Cardiac septum (tissue), 1 donor: ENCODE measurements around the gene SF3A2. TPM values are rescaled to one million over a fixed set of nuclear protein-coding genes. Genes with fewer than 3 reads are reported as not detected.
A peak's percentile ranks its signal among the peaks of the same experiment; 100 is the strongest.

Experiments
- DNase-seq: peaks from one replicate; pipeline ENCODE4 v3.0.0-alpha.2; 2020; ENCODE audit warnings: low spot score
- intact Hi-C: fragments of 100-400 bp; cut with DNase I; formaldehyde crosslinking; loops from one replicate; pipeline ENCODE4 v1.14.0; 2022
- total RNA-seq: library from RNA; stranded (reverse); fragmentation: NEBNext Ultra II Directional; extraction: Animal tissue kit (Norgen Biotek cat#: 25700); gene quantifications from one replicate; pipeline ENCODE4 v1.2.1, GENCODE V29; 2021
- donor health status: DM: no; HTN: no; CAD: no.

The SF3A2 gene
- total RNA-seq, 1 donor from 2014 or later: 34.1 TPM

DNA sequence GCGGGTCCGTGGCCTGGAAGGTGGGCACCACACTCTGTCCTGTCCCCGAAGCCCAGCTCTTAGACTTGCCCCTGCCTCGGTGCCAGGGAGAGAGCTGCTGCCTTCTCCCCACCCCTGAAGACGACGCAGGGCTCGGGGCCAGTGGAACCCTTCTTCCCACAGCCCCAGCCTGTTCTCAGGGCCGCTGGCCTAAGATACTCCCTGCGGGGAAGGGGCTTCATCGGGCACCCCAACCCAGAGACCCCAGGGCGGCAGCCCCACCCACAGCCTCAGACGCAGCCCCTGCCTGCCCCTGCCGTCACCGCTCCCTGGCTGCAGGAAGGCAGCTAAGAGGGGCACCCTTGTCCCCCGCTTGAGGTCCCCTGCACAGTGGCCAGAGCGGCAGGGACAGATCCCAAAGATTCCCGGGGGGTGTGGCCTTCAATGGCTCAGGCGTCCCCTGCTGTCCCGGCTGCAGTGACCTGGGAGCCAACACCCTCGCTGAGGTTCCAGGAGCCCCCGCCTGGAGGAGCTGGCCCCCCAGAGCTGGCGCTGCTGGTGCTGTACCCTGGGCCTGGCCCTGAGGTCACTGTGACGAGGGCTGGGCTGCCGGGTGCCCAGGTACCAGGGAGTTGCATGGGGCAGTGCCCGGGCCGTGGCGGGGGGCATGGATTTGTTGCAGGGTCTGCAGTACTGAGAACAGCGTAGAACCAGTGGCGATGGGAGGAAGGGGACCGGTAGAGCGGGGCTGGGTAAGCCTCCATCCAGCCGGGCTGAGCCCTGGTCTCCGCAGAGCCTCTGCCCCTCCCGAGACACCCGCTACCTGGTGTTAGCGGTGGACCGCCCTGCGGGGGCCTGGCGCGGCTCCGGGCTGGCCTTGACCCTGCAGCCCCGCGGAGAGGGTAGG, 13.5 kb downstream of the SF3A2 start:
- intact Hi-C loops: no loop called here
- no peak for DNase-seq

DNA sequence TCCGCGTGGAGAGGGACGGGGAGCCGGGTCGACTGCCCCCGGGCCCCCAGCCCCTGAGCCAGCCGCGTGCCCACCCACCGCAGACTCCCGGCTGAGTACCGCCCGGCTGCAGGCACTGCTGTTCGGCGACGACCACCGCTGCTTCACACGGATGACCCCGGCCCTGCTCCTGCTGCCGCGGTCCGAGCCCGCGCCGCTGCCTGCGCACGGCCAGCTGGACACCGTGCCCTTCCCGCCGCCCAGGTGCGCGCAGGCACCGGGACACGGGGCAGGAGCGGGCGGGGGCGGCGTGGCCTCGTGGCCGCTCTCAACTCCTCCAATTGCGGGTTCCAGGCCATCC, 14.1 kb downstream of the SF3A2 start:
- DNase-seq: no peak
- intact Hi-C loops: no loop called here

DNA sequence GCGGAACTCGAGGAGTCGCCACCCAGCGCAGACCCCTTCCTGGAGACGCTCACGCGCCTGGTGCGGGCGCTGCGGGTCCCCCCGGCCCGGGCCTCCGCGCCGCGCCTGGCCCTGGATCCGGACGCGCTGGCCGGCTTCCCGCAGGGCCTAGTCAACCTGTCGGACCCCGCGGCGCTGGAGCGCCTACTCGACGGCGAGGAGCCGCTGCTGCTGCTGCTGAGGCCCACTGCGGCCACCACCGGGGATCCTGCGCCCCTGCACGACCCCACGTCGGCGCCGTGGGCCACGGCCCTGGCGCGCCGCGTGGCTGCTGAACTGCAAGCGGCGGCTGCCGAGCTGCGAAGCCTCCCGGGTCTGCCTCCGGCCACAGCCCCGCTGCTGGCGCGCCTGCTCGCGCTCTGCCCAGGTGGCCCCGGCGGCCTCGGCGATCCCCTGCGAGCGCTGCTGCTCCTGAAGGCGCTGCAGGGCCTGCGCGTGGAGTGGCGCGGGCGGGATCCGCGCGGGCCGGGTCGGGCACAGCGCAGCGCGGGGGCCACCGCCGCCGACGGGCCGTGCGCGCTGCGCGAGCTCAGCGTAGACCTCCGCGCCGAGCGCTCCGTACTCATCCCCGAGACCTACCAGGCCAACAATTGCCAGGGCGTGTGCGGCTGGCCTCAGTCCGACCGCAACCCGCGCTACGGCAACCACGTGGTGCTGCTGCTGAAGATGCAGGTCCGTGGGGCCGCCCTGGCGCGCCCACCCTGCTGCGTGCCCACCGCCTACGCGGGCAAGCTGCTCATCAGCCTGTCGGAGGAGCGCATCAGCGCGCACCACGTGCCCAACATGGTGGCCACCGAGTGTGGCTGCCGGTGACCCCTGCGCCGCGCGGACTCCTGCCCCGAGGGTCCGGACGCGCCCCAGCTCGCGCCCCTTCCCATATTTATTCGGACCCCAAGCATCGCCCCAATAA, 14.8 kb downstream of the SF3A2 start:
- DNase-seq: no peak

DNA sequence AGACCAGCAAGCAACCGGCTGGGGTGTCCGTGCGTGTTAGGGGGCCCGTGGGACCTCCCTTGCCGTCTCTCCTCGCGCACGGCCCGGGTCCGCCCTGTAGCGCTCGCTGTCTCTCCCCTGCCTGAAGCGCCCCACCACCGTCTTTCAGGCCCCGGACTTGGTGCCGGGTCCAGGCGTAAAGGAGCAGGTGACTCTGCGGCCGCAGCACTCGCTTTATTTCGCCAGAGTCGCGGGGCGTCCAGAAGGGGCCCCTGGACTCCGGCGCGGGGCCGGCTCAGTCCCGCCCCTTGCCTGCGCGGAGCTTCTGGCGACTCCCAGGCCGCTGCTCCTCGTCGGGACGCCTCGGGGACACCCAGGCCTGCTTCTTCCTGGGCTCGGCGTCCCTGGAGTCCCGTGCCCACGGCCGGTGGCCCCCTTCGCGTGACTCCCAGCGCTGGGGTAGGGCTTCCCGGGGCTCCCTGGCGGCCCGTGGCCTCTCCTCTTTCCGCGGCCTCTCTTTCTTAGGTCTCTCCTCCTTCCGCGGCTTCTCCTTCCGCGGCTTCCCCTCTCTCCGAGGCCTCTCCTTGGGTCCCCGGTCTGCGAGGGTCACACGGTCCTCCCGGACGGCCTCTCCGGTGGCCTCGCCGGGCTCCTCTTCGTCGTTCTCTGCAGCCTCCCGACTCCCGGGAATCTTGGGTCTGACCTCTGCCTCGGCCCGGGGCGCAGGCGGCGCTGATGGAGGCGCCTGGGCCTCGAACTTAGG, 15.6 kb downstream of the SF3A2 start:
- intact Hi-C loops: no loop called here
- no peak for DNase-seq

More for the DNA sequence above, 14.8 kb downstream of the SF3A2 start:
- intact Hi-C loops: no loop called here

DNA sequence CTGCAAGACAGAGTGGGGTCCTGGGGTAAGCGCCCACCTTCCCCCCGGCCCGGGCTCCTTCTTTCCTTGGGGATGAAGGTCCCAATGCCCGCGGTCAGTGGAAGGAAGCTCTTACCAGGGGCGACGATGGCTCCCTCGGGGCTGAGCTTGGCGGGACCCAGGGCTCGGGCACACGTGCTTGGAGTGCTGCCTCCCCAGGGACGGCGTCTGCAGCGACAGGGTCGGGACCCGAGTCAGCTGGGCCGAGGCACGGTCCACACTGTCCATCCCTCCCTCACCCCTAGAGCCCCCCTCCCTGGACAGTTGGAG, 16.1 kb downstream of the SF3A2 start:
- no peak for DNase-seq

DNA sequence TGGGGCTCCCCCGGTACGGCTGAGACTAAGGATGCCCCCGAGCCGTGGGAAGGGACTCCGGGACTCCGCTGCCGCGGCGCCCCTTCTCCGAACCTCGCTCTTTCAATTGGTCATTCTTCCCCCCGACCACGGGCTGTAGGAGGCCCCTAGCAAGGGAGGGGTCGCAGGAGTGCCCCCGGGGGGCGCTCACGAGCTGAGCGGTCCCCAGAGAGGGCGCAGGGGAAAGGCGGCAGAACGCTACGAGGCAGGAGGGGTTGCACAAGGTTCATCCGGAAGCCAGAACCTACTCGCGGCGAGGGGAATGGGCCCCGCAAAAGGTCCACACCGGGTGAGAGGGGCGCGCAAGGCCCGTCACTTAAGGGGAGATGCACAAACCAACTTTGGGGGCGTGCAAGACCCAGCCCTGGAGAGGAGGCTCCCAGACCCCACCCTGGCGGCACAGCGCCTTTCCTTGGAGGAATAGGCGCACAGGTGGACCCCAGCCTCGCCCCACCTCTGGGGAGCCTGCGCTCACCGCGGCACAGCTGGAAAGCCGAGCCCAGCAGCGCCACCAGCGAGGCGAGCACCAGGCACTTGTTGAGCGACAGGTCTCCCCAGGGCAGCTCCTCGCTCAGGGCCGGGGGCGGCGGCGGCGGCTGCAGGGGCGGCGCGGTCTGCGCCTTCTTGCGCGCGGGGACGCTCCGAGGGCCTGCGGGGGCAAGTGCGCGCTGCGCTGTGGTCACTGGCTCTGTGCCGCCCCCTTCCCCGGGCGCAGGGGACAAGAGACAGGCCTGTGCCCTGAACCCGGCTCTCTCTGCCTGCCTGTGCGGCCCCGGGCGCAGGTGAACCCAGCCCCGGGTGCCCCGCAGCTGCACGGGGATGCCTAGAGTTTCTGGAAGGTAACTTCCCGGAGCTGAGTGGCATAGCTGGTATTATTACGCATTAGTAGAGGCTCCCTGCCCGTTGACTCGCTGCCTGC, 16.8 kb downstream of the SF3A2 start:
- DNase-seq: no peak
- intact Hi-C loops: no loop called here

More for the DNA sequence above, 16.1 kb downstream of the SF3A2 start:
- intact Hi-C loops: no loop called here

DNA sequence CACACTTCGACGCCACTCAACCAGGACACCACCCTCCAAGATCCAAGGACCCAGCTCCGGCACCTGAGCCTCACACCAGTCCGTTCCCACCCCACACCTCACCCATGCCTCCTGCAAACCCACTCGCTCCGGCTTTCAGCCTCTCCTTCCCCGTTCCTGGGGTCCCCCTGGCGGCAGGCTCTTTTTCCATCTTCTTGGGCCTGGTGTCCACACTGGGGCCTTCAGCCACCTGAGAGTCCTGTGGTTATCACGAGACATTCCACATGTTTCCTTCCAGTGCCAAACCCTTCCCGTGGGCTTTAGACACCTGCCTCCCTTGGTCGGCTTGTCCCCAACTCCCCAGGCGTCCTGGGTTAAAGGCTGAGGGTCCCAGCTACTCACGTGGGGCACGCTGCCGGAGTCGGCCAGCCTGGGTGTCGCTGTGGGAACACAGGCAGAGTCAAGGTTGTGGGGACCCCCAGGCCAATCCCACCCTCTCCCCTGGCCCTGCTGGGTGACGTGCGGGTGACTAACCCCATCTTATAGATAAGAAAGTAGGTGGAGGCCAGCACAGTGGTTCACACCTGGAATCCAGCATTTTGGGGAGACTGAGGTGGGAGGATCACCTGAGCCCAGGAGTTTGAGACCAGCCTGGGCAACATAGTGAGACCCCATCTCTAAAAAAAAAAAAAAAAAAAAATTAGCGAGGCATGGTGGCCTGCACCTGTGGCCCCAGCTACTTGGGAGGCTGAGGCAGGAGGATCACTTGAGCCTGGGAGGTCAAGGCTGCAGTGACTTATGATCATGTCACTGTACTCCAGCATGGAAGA, 17.6 kb downstream of the SF3A2 start:
- intact Hi-C loops: no loop called here
- DNase-seq: no peak

DNA sequence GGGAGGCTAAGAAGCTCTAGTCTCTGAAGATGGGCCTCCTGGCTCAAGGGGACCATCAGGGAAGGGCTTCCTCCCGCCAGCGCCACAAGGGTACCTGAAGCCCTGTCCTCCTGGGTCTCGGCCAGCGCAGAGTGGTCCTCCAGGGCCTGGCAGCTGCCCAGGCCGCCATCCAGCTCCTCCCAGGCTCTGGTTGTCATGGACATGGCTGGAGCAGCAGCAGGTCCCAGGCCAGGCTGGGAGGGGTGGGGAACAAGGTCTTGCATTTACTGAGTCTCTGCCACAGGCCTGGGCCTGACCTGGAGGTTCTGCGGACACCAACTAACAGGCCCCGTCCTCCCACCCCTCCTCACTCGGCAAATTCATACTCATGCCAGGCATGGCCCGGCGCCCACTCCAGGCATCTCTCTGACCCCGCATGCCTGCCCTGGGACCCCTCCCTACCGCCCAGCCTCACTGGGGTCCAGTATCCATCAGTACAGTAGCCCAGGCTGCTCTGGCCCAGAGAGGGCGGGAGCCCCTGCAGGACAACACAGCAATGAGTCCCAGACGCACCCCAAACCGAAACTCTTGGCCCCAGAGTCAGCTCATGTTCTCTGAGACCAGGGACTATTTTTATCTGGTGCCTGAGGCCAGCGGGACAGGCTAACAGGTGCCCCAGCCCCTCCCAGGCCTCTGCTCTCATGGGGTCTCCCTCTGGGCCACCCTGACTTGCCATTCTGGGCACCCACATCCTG, 18.7 kb downstream of the SF3A2 start:
- no peak for DNase-seq
- intact Hi-C loops: no loop called here

DNA sequence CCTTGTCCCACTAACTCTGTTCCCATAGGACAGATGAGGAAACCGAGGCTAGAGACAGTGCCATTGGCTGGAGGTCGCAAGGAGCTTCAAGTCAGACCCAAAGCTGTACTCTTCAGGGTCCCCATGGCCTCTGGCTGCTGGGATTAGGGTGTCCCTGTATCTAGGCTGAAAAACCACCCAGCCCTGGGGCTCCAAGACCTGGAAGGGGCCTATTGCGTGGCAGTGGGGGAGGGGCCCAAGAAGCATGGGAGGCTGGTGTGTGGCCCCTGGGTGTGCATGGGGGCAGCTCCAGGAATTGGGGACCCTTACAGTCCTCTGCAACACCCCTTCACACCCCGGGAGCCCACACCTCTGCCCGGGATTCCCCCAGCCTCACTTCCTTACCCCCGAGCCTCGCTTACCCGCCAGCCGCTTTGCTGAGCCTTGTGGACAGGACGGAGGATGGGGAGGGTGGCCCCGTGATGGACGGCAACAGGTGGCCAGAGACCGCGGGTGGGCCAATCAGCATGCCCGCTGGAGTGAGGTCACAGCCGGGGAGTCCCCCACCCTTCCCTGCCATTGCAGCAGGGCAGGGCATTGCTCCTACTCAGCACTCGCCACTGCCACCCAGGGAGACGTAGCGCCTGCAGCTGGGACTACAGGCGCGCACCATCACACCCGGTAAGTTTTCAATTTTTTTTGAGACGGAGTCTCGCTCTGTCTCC, 19.5 kb downstream of the SF3A2 start, which contains the start of gene JSRP1:
Gene JSRP1 (minus strand): TSS at position 436 of the 704 bp plus-strand sequence. CDS start 1,103 bp downstream, outside the sequence.
- intact Hi-C loops: no loop called here
- no peak for DNase-seq

DNA sequence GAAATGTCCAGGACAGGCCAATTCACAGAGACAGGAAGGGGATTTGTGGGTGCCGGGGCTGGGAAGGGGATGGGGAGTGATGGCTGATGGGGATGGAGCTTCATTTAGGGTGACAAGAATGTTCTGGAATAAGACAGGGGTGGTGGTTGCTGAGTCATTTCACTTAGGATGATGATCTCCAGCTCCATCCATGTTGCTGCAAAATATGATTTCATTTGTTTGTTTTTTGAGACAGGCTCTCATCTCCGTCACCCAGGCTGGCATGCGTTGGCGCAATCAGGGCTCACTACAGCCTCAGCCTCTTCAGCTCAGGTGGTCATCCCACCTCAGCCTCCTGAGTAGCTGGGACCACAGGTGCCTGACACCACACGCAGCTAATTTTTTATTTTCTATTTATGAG, 22.7 kb downstream of the SF3A2 start:
- intact Hi-C loops: no loop called here
- DNase-seq: no peak

DNA sequence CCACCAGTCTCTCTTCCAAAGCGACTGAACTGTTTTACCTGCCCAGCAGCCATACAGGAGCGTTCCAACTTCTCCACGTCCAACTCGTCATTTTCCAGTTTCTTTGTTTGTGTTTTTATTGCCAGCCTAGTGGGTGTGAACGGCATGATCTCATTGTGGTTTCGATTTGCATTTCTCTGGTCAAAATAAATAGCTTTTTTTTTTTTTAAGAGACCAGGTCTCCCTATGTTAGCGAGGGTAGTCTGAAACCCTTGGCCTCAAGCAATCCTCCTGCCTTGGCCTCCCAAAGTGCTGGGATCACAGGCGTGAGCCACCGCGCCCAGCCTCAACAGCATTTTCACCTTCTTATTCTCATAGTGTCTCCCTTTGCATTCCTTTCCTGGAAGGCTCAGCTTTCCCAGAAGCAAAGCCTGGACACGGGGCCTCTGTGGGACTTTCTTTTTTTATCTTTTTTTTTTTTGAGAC, 23.7 kb downstream of the SF3A2 start:
- DNase-seq: no peak
- intact Hi-C loops: no loop called here

DNA sequence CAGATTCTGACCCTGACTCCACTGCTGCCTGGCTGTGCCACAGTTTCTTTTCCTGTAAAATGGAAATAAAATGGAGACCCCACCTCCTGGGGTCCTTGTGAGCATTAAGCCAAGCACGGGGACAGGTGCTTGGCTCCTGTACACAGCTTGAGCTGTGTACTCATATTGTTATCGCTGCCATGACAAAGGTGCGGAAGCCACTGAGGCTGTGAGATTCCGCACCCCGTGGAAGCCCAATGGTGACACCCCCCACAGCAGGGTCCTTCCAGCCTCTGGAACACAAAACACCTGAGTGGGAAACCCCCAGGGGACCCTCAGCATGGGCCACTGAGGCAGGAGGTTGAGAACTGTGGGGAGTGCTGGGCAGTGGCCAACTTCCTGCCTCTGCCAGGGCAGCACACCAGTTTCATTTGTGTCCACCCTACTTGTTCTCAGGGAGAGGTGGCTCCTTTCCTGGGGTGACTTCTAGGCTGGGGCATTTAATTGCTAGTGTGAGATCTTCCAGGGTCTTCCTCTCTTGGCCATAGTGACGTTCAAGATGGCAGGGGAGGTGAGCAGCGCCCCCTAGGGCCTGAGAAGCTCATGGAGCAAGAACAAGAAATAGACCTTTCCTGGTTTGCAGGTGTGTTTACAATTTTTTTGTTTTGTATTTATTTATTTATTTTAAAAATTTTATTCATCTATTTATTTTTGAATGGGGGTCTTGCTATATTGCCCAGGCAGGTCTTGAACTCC, 25.0 kb downstream of the SF3A2 start:
- intact Hi-C loops: no loop called here
- DNase-seq: no peak

DNA sequence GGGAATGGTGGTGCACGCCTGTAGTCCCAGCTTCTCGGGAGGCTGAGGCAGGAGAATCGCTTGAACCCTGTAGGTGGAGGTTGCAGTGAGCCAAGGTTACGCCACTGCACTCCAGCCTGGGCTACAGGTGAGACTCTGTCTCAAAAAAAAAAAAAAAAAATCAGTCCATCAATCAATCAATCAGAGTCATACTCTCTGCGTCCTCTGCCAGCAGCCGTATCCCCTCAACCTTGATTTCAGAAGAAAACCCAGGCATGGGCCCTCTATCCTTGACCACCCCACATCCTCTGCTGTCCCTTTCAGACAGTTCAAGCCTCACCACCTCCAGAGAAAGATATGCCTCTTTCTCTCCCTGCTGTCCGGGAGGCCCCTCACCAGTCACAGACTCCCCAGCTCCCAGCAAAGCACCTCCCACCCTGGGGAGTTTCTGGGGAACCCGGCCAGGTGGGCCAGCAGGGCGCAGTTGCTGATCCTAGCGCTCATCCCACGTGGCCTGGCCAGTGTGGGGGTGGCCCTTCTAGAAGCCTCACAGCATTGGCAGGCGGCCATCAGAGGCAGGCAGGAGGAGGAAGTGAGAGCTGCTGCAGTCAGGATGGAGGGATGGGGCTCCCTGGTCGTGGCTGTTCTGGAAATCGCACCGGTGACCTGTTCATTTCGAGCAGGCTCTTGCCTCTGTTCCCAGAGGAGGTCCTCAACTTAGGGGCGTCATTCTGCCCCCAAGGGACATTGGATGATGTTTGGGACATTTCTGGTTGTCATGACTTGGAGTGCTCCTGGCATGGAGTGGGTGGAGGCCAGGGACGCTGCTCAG, 29.8 kb downstream of the SF3A2 start:
- intact Hi-C loops: no loop called here
- DNase-seq: peak; percentile 94

DNA sequence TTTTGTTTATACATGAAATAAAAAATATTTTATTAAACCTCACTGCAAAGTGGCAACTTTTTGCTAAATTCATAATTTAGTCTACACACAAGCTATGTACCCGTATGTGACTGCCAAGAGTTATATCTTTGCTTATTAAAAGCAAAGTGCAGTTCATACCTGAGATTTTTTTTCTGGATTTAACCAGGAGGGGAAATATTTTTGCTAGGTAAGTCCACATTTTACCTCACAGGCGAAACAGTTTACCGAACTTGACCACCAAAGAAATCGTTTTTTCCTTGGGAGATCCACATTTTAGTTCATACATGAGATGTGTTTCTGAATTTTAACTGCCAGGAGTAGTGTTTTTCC, 31.8 kb downstream of the SF3A2 start:
- DNase-seq: no peak
- intact Hi-C loops: no loop called here

DNA sequence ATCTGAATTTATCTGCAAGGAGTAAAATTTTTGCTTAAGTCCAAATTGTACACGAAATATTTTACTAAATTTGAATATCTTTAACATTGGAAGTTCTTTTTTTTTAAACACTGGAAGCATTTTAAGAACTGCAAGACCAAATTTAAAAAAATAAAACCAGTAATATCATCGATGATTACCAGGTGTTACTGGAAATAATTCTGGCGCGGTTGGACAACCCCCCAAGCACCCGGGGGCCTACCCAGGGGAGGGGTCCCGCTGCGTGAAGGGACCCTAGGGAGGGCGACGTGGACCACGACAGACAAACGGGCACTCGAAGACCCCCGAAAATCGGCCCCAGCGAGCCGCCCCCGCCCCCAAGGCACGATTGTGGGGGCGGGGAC, 32.2 kb downstream of the SF3A2 start:
- intact Hi-C loops: loop anchor here (1.0 kb wide), 1 partner anchor 33 kb away; the partner anchor contains the start of genes PLEKHJ1 and SF3A2

More for the DNA sequence above, 32.2 kb downstream of the SF3A2 start:
- DNase-seq: no peak
